ENCODE measurements around the gene IVNS1ABP. TPM values are rescaled to one million over a fixed set of nuclear protein-coding genes. Genes with fewer than 3 reads are reported as not detected.
"Not testable (repeated sequence)": the region's sequence is repeated elsewhere in the genome, so short reads cannot be mapped to it uniquely, and the experiment has no call there.

The IVNS1ABP gene
- total RNA-seq, 4 donors from 2014 or later = 41.8 to 125 (median 66.7) TPM

DNA sequence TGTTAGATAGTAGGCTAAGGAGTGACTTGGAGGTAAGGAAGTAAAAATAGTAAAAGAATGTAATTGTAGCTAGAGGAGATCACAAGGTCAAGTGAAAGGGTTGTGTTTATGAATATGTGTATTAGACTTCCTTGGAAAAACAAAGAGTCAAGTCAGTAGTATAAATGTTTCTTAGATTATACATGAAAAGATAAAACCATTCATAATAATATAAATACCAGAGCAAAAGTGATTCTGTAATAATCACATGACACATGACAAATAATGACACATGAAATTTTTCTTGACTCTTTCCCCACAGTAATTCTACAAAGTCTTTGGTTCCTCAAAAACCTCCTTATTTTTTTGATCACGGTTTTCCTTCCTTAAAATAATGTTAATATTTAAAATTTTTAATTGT lies 56.4 kb downstream of the IVNS1ABP start:
- no peak for DNase-seq (ENCODE audit: low spot score in 2 of 2)

GRCh38 chr1:185258676-185259075 lies 58.4 kb downstream of the IVNS1ABP start:
- 91 to 94% methylated on average over 1 of the region's 1 CpG for WGBS, 2 donors
- no peak overlapping the region for H3K27ac ChIP-seq
- H3K4me3 ChIP-seq = no peak overlapping the region
- peaks cover 0 to 8% (median 0%) of the 10 kb centered on the region in 4 donors for H3K4me1 ChIP-seq
- no peaks in the 10 kb centered on the region for H3K9me3 ChIP-seq
- H3K36me3 ChIP-seq = no peaks in the 10 kb centered on the region
- TF ChIP-seq, protein P1, sequence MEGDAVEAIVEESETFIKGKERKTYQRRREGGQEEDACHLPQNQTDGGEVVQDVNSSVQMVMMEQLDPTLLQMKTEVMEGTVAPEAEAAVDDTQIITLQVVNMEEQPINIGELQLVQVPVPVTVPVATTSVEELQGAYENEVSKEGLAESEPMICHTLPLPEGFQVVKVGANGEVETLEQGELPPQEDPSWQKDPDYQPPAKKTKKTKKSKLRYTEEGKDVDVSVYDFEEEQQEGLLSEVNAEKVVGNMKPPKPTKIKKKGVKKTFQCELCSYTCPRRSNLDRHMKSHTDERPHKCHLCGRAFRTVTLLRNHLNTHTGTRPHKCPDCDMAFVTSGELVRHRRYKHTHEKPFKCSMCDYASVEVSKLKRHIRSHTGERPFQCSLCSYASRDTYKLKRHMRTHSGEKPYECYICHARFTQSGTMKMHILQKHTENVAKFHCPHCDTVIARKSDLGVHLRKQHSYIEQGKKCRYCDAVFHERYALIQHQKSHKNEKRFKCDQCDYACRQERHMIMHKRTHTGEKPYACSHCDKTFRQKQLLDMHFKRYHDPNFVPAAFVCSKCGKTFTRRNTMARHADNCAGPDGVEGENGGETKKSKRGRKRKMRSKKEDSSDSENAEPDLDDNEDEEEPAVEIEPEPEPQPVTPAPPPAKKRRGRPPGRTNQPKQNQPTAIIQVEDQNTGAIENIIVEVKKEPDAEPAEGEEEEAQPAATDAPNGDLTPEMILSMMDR (IDR thresholded peaks at IDR 0.05) = no peak
- TF ChIP-seq POLR2A (IDR thresholded peaks at IDR 0.05) (no peak), EP300 (IDR thresholded peaks at IDR 0.05) (no peak)
- H3K27me3 ChIP-seq = no peaks in the 10 kb centered on the region
- no peak for DNase-seq (ENCODE audit: low spot score in 2 of 2)

More for the DNA sequence above, 56.4 kb downstream of the IVNS1ABP start:
- WGBS, 2 donors = 78 to 83% methylated on average over 1 of the region's 1 CpG
- H3K36me3 ChIP-seq = no peaks in the 10 kb centered on the region
- no peaks in the 10 kb centered on the region for H3K9me3 ChIP-seq
- no peaks in the 10 kb centered on the region for H3K27me3 ChIP-seq
- TF ChIP-seq EP300 (IDR thresholded peaks at IDR 0.05) (no peak), POLR2A (IDR thresholded peaks at IDR 0.05) (no peak)
- TF ChIP-seq, protein P1 (IDR thresholded peaks at IDR 0.05) = no peak
- H3K4me3 ChIP-seq = no peak overlapping the region
- no peak overlapping the region for H3K27ac ChIP-seq
- peaks cover 0 to 8% (median 0%) of the 10 kb centered on the region in 4 donors for H3K4me1 ChIP-seq

- Histone ChIP-seq H3K27ac (peak overlapping the region in 2 of 4 donors; percentile 29 to 44), H3K4me3 (peak overlapping the region in 1 of 4 donors; percentile 31), H3K4me1 (peaks cover 0 to 8% (median 0%) of the 10 kb centered on the region in 4 donors), H3K36me3 (no peaks in the 10 kb centered on the region), H3K9me3 (no peaks in the 10 kb centered on the region), H3K27me3 (no peaks in the 10 kb centered on the region)
- WGBS, 2 donors = 48 to 56% methylated on average over 2 of the region's 2 CpGs
- TF ChIP-seq, protein P1 (IDR thresholded peaks at IDR 0.05) = no peak
- no peak for TF ChIP-seq EP300 (IDR thresholded peaks at IDR 0.05)
- TF ChIP-seq POLR2A (IDR thresholded peaks at IDR 0.05) = no peak
- DNase-seq (ENCODE audit: low spot score in 2 of 2) = no peak
Observed at GRCh38 chr1:185257950-185258208, 59.2 kb downstream of the IVNS1ABP start.

DNA sequence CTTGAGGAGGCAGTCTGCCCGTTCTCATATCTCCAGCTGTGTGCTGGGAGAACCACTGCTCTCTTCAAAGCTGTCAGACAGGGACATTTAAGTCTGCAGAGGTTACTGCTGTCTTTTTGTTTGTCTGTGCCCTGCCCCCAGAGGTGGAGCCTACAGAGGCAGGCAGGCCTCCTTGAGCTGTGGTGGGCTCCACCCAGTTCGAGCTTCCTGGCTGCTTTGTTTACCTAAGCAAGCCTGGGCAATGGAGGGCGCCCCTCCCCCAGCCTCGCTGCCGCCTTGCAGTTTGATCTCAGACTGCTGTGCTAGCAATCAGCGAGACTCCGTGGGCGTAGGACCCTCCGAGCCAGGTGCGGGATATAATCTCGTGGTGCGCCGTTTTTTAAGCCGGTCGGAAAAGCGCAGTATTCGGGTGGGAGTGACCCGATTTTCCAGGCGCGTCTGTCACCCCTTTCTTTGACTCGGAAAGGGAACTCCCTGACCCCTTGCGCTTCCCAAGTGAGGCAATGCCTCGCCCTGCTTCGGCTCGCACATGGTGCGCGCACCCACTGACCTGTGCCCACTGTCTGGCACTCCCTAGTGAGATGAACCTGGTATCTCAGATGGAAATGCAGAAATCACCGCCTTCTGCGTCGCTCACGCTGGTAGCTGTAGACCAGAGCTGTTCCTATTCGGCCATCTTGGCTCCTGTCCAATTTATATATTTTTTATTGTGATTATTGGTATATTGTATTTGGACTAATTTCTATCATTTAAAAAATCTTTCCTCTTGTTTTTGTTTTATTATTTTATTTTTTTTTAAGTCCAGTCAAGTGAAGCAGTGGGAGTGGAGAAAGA lies 59.7 kb downstream of the IVNS1ABP start:
- not testable (repeated sequence) for H3K36me3 ChIP-seq; H3K9me3 ChIP-seq; H3K4me1 ChIP-seq; H3K27me3 ChIP-seq; DNase-seq (ENCODE audit: low spot score in 2 of 2)
- Histone ChIP-seq H3K4me3 (peak overlapping the region in 1 of 4 donors; percentile 31), H3K27ac (peak overlapping the region in 1 of 4 donors; percentile 29)
- WGBS, 2 donors = 78 to 80% methylated on average over 19 to 22 of the region's 32 CpGs

- H3K9me3 ChIP-seq; H3K4me1 ChIP-seq; H3K27me3 ChIP-seq; DNase-seq (ENCODE audit: low spot score in 2 of 2); H3K36me3 ChIP-seq; H3K4me3 ChIP-seq; H3K27ac ChIP-seq: not testable (repeated sequence)
- WGBS, 2 donors = 80 to 90% methylated on average over 5 of the region's 6 CpGs
Observed at GRCh38 chr1:185255595-185255994, 61.4 kb downstream of the IVNS1ABP start.

GRCh38 chr1:185252404-185252803 lies 64.6 kb downstream of the IVNS1ABP start:
- not testable (repeated sequence) for H3K27me3 ChIP-seq; H3K4me1 ChIP-seq; DNase-seq (ENCODE audit: low spot score in 2 of 2); H3K27ac ChIP-seq; H3K36me3 ChIP-seq; H3K9me3 ChIP-seq; H3K4me3 ChIP-seq
- no CpG with 5 or more reads among the region's 1 CpG for WGBS, 2 donors

GRCh38 chr1:185251928-185252327 lies 65.1 kb downstream of the IVNS1ABP start:
- WGBS, 2 donors = 96 to 100% methylated on average over 3 of the region's 4 CpGs
- not testable (repeated sequence) for H3K9me3 ChIP-seq; DNase-seq (ENCODE audit: low spot score in 2 of 2); H3K36me3 ChIP-seq; H3K4me3 ChIP-seq; H3K27me3 ChIP-seq; H3K4me1 ChIP-seq; H3K27ac ChIP-seq

All from tibial nerve (tissue), 4 donors.